ELF-1 (cell line): ENCODE measurements around the gene AGAP1.

ENCODE experiments used
- DNase-seq: peaks from one replicate; pipeline ENCODE4 v3.0.0-alpha.2; 2016; ENCODE audit warnings: low read depth, low spot score

The AGAP1 gene

GRCh38 chr2:235532307-235532706, 38.5 kb downstream of the AGAP1 start:
- DNase-seq, result no peak

- no peak for DNase-seq
These were observed 39.4 kb downstream of the AGAP1 start for GRCh38 chr2:235533198-235533597.

GRCh38 chr2:235533616-235534385, 40.0 kb downstream of the AGAP1 start:
- no peak for DNase-seq

- DNase-seq, result no peak
These were observed 41.0 kb downstream of the AGAP1 start for GRCh38 chr2:235534678-235535422.

DNA sequence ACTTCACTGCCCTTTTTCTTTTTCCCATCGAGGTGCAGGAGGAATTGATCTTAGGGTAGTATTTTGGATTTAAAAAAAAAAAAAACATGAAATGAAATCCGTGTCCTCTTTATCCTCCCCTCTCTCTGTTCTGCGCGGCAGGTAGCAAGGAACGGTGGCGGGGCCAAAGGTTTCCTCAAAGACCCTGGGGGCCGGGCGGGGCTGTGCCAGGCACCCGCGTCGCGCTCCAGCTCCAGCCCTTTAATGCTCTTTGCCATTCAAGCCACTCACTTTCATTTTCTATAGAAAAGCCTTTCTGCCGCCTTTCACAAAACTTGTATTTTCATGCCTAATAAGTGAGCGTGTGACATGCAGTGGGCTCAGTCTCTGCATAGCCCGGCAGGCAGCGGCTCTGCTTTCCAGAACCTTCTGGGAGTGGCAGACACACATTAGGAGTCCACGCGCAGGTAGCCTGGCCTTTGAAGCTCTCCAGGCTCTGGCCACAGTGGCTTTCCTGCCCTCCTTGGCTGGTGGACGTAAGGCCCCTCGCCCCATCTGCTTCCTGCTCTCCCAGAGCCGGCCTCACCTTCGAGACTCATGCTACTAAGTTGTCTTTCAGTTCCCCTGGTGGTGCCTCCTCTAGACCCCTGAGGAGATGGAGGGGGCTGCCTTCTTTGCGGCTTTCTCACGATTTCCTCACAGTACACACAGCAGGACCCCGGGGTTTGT, 41.7 kb downstream of the AGAP1 start:
- no peak for DNase-seq

DNA sequence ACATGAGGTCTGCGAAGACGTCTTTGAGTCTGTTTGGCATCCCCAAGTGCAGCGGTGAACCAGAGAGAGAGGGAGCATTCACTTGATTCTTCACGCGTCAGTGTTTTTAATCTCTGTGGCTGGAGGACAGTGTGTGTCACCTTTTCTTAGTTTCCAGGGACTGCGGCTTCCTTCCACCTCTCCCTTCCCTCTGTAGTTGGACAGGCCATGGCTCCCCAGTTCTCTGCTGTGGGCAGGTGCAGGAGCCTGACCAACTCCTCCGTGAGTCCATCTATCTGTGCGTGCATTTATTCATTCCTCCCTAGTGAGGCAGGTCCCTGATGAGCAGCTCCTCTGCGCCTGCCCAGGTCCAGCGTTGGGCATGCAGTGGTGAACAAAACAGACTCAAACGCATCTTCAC, 42.9 kb downstream of the AGAP1 start:
- no peak for DNase-seq

GRCh38 chr2:235537186-235537585, 43.3 kb downstream of the AGAP1 start:
- DNase-seq, result no peak

DNA sequence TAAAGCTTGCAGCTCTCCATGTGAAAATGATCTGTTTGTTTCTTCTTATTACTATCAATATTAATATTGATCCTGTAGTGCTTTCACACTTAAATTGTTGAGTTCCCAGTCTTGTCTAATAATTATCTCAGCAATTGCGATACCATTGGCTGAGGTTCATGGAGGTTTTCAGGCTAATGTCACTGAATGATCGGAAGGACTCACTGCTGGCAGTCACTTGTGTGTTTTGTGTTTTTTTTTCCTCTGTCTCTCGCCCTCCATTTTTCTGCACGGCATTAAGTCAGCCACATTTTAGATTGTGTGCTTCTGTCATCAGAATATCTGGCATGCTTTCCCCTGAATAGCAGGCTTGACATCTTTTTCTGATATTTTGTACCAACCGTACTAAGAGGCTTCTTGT, 43.7 kb downstream of the AGAP1 start:
- no peak for DNase-seq

- DNase-seq, result no peak
These were observed 44.3 kb downstream of the AGAP1 start for GRCh38 chr2:235538144-235538639.

DNA sequence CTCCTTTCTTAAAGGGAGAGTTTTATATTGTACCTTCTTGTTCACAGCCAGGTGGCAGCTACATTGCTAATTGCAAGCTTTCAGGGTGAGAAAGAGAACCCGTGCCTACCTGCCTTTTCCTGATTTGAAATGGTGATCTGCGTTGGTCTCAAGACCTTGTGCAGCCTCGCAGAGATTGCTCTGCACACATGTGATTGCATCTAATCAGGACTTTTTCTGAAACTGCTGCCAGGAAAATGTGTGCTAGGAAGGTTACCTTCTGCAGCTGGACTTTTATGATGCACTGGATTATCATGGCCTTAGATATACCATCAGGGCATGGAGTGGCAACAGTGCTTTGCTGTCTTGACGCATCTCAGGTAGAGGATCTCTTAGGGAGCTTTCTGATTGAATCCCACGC, 45.1 kb downstream of the AGAP1 start:
- DNase-seq, result no peak

DNA sequence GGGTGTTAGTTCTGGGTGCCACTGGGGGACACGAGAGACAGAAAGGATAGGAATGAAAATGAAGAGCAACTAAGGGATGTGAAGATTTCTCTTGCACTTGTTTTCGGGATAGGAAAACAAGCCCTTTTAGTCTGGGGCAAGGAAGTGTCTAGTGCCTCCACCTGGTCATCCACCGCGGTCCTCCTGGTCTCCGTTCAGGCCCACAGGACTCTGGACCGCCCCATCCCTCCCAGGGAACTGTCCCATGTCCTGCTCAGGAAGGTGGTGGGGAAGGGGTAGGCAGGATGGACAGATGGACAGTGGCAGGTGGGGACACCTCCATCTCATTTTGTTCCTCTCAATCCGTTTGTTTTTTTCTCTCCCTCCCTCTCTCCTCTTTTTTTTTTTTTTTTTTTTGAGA, 45.9 kb downstream of the AGAP1 start:
- no peak for DNase-seq

GRCh38 chr2:235541016-235541415, 47.2 kb downstream of the AGAP1 start:
- no peak for DNase-seq

DNA sequence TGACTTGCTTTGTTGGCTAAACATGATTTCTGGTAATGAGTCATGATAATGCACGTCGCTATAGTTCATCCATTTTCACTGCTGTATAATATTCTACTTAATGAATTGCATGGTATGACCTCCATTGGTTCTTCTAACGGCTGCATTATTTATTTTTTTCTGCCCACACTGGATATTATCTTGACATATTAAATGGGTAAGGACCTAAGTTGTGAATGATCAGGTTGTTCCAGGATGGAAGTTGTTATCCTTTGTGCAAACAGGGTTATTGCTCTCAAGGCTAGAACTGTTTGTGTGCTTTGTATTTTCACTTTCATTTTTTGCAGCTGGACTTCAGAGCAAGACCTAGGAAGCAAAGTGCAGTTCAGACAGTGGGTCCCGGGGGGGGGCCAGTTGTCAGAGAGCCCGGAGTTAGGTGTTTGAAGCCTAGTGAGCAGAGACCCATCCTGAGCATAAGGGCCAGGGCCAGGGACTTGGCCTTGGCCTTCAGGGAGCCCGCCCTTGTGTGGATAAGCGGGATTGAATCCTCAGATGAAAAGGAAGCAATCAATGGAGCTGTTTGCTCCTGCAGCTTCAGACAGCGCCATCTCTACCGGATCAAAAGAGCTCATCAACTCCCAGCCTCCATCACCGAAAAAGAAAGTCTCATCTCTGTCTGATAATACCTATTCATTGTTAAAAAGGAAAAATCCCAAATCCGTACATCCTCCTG, 48.2 kb downstream of the AGAP1 start:
- no peak for DNase-seq

DNA sequence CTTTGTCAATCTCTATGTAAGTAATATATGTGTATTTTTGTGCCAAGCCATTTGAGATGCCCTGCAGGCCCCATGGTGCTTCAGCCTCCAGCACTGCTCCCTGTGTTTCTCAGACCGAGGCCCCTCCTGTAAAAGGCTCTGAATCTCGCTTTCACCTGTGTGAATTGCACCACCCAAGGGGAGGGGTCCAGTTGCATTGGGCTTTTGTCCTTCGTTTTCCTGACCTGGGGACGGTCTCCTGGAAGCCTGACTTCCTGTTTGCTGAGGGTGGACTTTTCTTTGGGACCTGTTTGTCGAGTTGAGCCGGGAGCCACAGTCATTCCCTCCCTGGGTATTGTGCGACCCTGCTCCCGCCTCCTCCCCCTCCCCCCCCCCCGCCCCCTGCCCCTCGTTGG, 48.9 kb downstream of the AGAP1 start:
- DNase-seq, result peak; percentile 83

GRCh38 chr2:235543128-235543750, 49.4 kb downstream of the AGAP1 start:
- peak; percentile 78 for DNase-seq

DNA sequence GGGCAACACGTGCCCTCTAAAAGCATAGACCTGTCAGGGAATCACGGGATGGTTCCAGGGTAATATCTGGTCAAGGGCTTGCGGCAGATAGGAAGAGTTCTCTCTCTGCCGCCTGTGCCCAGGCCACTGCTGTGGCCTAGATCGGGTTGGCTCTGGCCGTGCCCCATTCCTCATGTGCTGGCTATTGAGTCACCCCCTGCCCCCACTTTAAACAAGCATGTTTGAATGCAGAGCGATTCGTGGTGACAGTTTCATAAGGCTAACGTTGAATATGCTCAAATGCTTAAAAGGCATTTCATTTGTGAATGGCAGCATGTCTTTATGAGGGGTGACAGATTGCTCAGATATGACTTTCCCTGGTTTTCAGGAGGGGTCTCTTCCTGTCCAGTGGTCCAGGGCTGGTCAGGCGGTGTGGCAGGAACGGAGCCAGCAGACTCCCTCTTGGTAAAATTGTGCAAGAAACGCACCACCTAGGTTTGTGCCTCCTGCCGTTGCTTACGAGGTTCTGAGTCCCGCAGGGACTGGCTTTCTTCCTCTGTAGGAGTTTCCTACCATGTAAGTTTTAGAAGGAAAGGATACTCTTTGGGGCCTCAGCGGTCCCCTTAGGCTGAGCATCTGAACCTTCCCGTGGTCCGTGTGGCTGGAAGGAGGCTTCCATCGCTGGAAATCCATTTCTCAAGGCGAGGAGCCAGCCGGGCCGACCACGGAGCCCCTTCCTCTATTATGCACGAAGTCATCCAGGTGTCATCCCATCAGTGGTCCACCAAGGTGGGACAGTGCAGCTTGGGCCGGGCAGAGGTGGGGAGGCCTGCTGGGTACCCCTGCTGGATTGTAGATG, 50.2 kb downstream of the AGAP1 start:
- no peak for DNase-seq

DNA sequence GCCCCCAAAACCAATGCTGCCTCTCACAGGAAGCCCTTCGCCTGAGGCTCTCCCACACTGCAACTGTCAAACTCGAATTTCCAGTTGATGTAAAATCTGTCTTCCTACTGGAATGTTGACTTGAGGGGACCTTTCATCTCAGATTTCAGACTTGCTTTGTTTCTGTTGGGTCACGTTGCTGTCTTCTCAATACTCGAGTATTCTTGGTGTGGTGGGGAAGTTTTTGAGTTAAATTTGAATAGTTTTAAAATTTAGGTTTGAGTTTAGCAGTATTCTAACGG, 50.8 kb downstream of the AGAP1 start:
- peak; percentile 57 for DNase-seq

GRCh38 chr2:235545339-235546150, 51.7 kb downstream of the AGAP1 start:
- no peak for DNase-seq

DNA sequence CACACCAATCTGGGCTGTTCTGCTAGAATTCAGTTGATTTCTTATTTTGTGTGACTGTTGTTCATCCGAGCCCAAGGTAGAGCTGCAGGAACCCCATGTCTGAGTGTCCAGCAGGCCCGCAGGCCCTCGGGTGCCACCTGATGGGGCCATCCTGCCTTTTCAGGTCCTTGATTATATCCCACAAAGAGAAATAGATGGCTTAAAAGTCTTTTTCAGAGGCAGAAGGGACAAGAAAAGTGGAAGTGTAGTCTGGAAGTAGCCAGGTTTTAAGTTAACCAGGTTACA, 52.2 kb downstream of the AGAP1 start:
- DNase-seq, result no peak

DNA sequence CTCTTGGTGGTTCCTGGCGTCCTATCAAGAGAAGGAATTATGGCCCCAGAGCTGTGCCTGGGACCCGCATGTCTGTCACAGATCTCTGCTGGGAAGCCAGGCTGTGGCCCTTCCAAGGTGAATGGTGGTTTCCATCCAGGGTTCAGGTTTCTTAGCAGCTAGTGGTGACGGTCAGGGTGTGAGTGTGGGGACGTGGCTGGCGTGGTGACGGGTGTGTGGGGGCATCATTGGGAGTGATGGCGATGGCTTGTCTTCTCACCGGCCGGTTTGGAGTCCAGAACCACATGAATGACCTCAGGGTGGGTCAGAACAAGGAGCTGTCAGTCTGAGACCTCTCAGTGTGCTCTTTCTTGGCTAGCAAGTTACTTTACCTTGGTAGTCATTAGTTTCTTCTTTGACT, 52.6 kb downstream of the AGAP1 start:
- no peak for DNase-seq
